Esophagus muscularis mucosa (tissue), 4 donors: ENCODE data around the gene ATF7IP. TPM values are rescaled to one million over a fixed set of nuclear protein-coding genes. Genes with fewer than 3 reads are reported as not detected.

ENCODE experiments used
- DNase-seq: peaks from one replicate; pipeline ENCODE4 v3.0.0-alpha.2; 2017; ENCODE audit errors: extremely low spot score
- H3K27ac ChIP-seq, 4 donors: fragments of 200-600 bp; sonication (generic); replicated peaks in 1 of 4; 1 replicate in 3 of 4; 2 replicates in 1 of 4; pipeline ENCODE4 v1.5.1; 2016 to 2019; ENCODE audit warnings: mild to moderate bottlenecking in 1 of 4
- H3K27me3 ChIP-seq, 4 donors: fragments of 200-600 bp; sonication (generic); one replicate each; pipeline versions ENCODE4 v1.5.1 to v1.6.0; 2016 to 2019
- H3K36me3 ChIP-seq, 4 donors: fragments of 200-600 bp; sonication (generic); one replicate each; pipeline ENCODE4 v1.5.1; 2016 to 2019
- H3K4me1 ChIP-seq, 4 donors: fragments of 200-600 bp; sonication (generic); one replicate each; pipeline ENCODE4 v1.5.1; 2016 to 2019
- H3K4me3 ChIP-seq, 4 donors: fragments of 200-600 bp; sonication (generic); 1 replicate in 2 of 4; 2 replicates in 2 of 4; pipeline ENCODE4 v1.5.1; 2016 to 2019; ENCODE audit warnings: mild to moderate bottlenecking in 4 of 4, moderate library complexity in 1 of 4
- H3K9me3 ChIP-seq, 4 donors: fragments of 200-600 bp; sonication (generic); 1 replicate in 3 of 4; 2 replicates in 1 of 4; pipeline ENCODE4 v1.5.1; 2016 to 2019
- EP300 ChIP-seq: sonication (generic); formaldehyde crosslinking; IDR thresholded peaks from one replicate; pipeline ENCODE4 v1.6.1; 2017; ENCODE audit warnings: antibody characterized with exemption
- POLR2A ChIP-seq: fragments of 450-650 bp; IDR thresholded peaks from one replicate; pipeline ENCODE4 v1.6.1; 2017; ENCODE audit warnings: antibody characterized with exemption, moderate library complexity, mild to moderate bottlenecking, low read depth
- POLR2AphosphoS5 ChIP-seq, 2 donors: sonication (generic); formaldehyde crosslinking; IDR thresholded peaks; one replicate each; pipeline ENCODE4 v1.6.1; 2017; ENCODE audit warnings: antibody characterized with exemption in 2 of 2
- WGBS: methylation state at CpG from one replicate; pipeline ENCODE4 v1.1.5; 2018; 5-methylcytosine and 5-hydroxymethylcytosine counted together
- intact Hi-C: fragments of 100-400 bp; cut with DNase I; formaldehyde crosslinking; loops from one replicate; pipeline ENCODE4 v1.15.1; 2023
- total RNA-seq, 4 donors: library from RNA; depleted of rRNA; stranded (reverse); fragments of >200 nt; gene quantifications; one replicate each; pipeline versions ENCODE4 v1.1.0 to v1.2.1, GENCODE V29; 2016
- TF ChIP-seq, protein P1 (sequence below), 3 experiments: fragments of 200-600 bp in 2 of 3; fragments of 450-650 bp in 1 of 3; sonication (generic) in 2 of 3; IDR thresholded peaks; one replicate each; pipeline ENCODE4 v1.5.1; 2017 to 2019; ENCODE audit warnings: antibody characterized with exemption in 3 of 3, mild to moderate bottlenecking in 2 of 3, moderate library complexity in 1 of 3

The ATF7IP gene
- total RNA-seq, 4 donors from 2014 or later = 26.8 to 43.2 (median 32.8) TPM

DNA sequence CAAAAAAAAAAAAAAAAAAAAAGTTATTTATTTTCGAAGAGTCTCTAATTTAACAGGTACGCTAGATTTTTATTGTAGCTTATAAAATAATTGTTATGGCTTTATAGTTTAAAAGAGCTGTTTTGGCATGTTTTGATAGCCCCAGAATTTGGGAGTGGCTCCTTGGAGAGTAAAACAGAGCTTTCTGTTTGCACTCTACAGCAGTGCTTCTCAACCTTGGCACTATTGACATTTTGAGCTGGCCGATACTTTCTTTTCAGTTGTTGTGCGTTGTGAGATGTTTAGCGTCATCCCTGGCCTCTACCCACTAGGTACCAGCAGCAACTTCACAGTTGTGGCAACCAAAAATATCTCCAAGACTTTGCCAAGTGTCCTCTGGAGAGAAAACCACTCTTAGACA lies 171.6 kb downstream of the ATF7IP start:
- no peak overlapping the region for H3K4me3 ChIP-seq
- H3K27me3 ChIP-seq = no peaks in the 10 kb centered on the region
- no peak for TF ChIP-seq POLR2AphosphoS5 (IDR thresholded peaks at IDR 0.05)
- no peak for TF ChIP-seq EP300
- TF ChIP-seq, protein P1, sequence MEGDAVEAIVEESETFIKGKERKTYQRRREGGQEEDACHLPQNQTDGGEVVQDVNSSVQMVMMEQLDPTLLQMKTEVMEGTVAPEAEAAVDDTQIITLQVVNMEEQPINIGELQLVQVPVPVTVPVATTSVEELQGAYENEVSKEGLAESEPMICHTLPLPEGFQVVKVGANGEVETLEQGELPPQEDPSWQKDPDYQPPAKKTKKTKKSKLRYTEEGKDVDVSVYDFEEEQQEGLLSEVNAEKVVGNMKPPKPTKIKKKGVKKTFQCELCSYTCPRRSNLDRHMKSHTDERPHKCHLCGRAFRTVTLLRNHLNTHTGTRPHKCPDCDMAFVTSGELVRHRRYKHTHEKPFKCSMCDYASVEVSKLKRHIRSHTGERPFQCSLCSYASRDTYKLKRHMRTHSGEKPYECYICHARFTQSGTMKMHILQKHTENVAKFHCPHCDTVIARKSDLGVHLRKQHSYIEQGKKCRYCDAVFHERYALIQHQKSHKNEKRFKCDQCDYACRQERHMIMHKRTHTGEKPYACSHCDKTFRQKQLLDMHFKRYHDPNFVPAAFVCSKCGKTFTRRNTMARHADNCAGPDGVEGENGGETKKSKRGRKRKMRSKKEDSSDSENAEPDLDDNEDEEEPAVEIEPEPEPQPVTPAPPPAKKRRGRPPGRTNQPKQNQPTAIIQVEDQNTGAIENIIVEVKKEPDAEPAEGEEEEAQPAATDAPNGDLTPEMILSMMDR (IDR thresholded peaks at IDR 0.05) = no peak
- TF ChIP-seq POLR2A = no peak
- intact Hi-C loops = no loop called here
- H3K36me3 ChIP-seq = peaks cover 0 to 25% (median 3%) of the 10 kb centered on the region in 4 donors
- no peaks in the 10 kb centered on the region for H3K4me1 ChIP-seq
- H3K9me3 ChIP-seq = no peaks in the 10 kb centered on the region
- no peak overlapping the region for H3K27ac ChIP-seq
- WGBS = 96% methylated on average over 5 of the region's 5 CpGs
- no peak for DNase-seq

DNA sequence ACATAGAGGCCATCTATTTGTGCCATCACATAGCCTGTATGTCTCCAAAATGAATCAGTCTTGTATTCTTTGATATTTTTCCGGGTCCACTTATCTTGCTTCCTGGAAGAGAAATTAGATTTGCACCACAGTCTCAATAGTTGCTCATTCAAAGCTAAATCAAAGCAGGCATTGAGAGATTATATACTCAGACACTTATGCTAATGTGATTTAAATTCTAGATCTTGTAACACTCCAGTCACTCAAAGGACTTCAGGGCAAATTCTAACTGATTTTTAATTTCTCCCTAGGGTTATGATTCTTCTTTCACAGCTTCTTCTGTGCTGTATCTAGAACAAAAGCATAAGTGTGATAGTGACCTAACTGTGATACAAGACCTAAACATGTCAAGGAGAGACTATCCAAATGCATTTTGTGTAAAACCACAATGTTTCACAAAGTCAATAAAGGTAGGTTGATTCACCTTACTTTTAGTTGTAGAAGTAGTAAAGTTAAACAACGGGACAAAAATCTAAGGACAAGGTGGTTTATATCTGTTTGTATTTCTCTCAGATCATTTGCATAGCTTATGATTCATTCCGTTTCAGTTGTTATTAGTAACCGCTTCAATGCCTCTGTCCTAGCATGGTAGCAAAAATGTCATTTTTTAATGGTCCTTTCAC lies 175.4 kb downstream of the ATF7IP start:
- WGBS = 88% methylated on average over 4 of the region's 4 CpGs
- H3K27me3 ChIP-seq = no peaks in the 10 kb centered on the region
- H3K4me1 ChIP-seq = no peaks in the 10 kb centered on the region
- no peak overlapping the region for H3K4me3 ChIP-seq
- DNase-seq = no peak
- no peak overlapping the region for H3K27ac ChIP-seq
- H3K36me3 ChIP-seq = peaks cover 0 to 7% (median 0%) of the 10 kb centered on the region in 4 donors
- no peaks in the 10 kb centered on the region for H3K9me3 ChIP-seq
- TF ChIP-seq, protein P1 (IDR thresholded peaks at IDR 0.05) = no peak
- TF ChIP-seq POLR2AphosphoS5 (IDR thresholded peaks at IDR 0.05) (no peak), POLR2A (no peak), EP300 (no peak)
- intact Hi-C loops = no loop called here

DNA sequence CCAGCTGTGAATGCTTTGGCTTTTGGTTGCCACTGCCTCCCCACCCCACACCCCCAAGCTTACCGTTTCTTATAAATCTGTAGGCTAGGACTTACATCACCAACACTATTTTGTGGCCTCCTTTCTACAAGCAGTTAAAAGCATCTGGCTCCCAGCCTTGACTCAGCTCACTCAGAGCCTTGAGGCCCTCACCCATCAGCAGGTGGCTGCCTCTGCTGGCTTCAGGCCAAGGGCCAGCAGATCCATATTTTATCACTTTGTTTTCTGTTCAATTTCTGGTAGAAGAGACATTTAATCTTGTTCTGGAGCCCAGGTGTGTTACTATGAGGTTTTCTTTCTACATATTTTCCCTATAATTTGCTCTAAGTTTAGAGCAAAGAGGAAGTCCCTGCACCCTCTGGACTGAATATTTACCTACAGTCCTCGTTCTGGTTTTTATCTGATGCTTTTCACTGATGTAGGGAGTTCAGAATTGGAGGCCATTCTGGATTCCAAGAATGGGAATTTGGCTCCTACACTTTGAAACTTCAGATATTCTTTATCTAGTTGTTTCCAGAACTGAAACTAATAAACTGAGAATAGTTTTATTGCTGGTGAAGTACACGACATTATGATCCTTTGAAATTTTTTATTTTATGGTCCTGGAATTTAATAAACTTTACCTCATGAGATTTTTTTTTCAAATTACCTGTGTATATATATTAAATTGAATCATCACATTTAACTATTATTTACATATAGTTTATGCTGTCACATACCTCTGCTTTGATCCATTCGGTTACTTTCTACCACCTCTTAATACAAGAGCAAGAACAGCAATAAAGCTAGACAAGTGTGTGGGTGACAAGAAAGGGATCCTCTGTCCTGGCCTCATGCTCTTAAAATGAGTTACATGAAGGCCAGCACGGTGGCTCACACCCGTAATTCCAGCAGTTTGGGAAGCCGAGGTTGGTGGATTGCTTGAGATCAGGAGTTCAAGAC lies 180.0 kb downstream of the ATF7IP start:
- Histone ChIP-seq H3K36me3 (no peaks in the 10 kb centered on the region), H3K4me3 (no peak overlapping the region), H3K9me3 (no peaks in the 10 kb centered on the region), H3K27ac (no peak overlapping the region), H3K4me1 (no peaks in the 10 kb centered on the region), H3K27me3 (no peaks in the 10 kb centered on the region)
- intact Hi-C loops = no loop called here
- WGBS = 86% methylated on average over 7 of the region's 7 CpGs
- TF ChIP-seq POLR2A (no peak), POLR2AphosphoS5 (IDR thresholded peaks at IDR 0.05) (no peak), EP300 (no peak)
- TF ChIP-seq, protein P1 (IDR thresholded peaks at IDR 0.05) = no peak
- no peak for DNase-seq

DNA sequence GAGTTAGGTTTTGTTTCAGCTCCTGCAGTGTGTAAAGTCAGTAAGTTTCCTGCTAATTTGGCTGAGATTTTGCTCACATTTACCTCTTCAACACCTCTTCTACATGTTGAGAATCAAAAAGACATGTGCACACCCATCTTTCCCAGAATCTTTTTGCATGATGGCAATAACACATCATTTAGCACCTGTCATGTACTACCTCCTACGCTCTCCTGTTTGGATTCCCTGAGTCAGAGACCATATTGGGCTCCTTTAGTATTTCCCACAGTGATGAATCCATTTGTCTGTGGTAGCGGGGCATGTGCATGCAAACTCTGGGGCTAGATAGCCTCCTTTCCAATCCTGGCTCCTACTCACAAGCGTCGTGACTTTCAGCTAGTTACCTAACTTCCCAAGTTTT lies 182.1 kb downstream of the ATF7IP start:
- TF ChIP-seq POLR2A (no peak), EP300 (no peak), POLR2AphosphoS5 (IDR thresholded peaks at IDR 0.05) (no peak)
- TF ChIP-seq, protein P1 (IDR thresholded peaks at IDR 0.05) = no peak
- Histone ChIP-seq H3K4me1 (no peaks in the 10 kb centered on the region), H3K27ac (no peak overlapping the region), H3K27me3 (no peaks in the 10 kb centered on the region), H3K9me3 (no peaks in the 10 kb centered on the region), H3K4me3 (no peak overlapping the region), H3K36me3 (no peaks in the 10 kb centered on the region)
- 100% methylated on average over 4 of the region's 4 CpGs for WGBS
- intact Hi-C loops = no loop called here
- DNase-seq = no peak
